Erythroblast (primary cell): Measurements from ENCODE around the gene ADD3.

ENCODE experiments used
- GATA1 ChIP-seq: IDR thresholded peaks from 2 replicates; pipeline ENCODE4 v1.6.1; 2011; ENCODE audit warnings: low read depth, mild to moderate bottlenecking, control low read depth, low read length, moderate library complexity
- POLR2A ChIP-seq: IDR thresholded peaks from 2 replicates; pipeline ENCODE4 v1.6.1; 2011; ENCODE audit warnings: mild to moderate bottlenecking, low read length

- TF ChIP-seq POLR2A (no peak), GATA1 (no peak)
Observed at GRCh38 chr10:110174816-110175215, 167.0 kb downstream of the ADD3 start.
